ENCODE data around the gene OTUD7B.

OTUD7B gene

DNA sequence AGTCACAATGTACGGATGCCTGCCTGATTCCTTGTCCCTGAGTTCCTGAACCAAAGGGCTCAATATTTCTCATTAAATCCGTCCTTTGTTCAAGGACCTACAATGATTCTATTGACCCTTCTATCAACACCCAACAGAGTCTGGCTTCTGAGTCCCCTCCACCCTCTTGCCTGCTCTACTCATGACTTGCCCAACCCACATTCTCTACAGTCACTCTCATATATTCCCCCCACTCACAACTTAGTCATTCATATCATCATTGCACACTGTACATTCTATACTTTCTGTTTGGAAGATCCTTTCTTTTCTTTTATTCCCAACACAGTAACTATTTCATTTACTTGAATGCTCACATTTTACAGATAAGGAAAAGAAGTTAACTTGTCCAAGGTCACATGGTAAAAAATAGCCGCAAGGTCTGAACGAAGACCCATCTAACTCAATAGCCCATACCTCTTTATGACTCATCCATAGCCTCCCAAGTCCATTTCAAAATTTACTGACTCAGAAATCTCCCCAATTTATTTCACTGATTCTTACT lies 3.6 kb downstream of the OTUD7B start:
- no peak overlapping the region for H3K4me3 ChIP-seq (ENCODE audit: low read depth, low read length)
- peaks cover 5% of the 10 kb centered on the region for H3K4me1 ChIP-seq (ENCODE audit: control insufficient read depth, insufficient read depth, low read length)
- ChIA-PET CTCF (interaction anchor here (0.6 to 1.0 kb wide), 3 partner anchors 71 to 161 kb away, joined by 3 to 4 read pairs (median 4); a partner anchor contains a TSS), POLR2A (no interaction called here)
- no peaks in the 10 kb centered on the region for H3K9me3 ChIP-seq (ENCODE audit: control insufficient read depth, insufficient read depth, low read depth, low read length)
- peak; percentile 32; the same call in 1 of the 2 replicates for TF ChIP-seq EGR2 (tag by site-specific recombination; IDR thresholded peaks at IDR 0.05; ENCODE audit: low read depth)
- peak; percentile 39 for TF ChIP-seq ZFHX2 (tag by site-specific recombination; conservative IDR thresholded peaks at IDR 0.05)
- no peak for TF ChIP-seq ZNF16 (tag by site-specific recombination; IDR thresholded peaks at IDR 0.05; ENCODE audit: low read depth)
- TF ChIP-seq ZNF777 (tag by site-specific recombination; IDR thresholded peaks at IDR 0.05; ENCODE audit: borderline replicate concordance), result no peak
- H3K36me3 ChIP-seq (ENCODE audit: control insufficient read depth in 2 of 2, insufficient read depth in 1 of 2, low read length in 2 of 2), result peaks cover 0 to 31% of the 10 kb centered on the region in 2 experiments; a peak in 2 of 3 replicates
- H3K27ac ChIP-seq (ENCODE audit: extremely low read depth, low read depth, low read length), result no peak overlapping the region

DNA sequence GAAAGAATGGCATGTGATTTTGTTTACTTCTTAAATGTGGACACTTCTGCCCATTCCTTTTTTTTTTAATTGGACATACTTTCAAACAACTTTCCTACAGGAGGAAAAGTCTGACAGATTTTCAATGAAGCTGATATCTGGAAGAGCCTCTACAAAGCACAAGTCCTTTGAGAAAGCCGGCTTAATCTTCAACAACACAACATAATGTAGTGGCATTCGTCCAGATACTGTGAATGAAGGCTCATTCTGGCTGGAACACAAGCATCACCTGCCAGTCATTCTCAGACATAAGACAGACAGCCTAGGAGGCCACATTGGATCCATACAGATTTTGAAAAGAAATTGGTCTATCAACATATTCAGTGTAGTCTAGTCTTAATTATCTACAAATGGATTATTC lies 4.9 kb downstream of the OTUD7B start:
- Histone ChIP-seq H3K36me3 (ENCODE audit: control insufficient read depth in 2 of 2, insufficient read depth in 1 of 2, low read length in 2 of 2) (peaks cover 0 to 32% of the 10 kb centered on the region in 2 experiments; a peak in 2 of 3 replicates), H3K4me1 (ENCODE audit: control insufficient read depth, insufficient read depth, low read length) (peaks cover 5% of the 10 kb centered on the region), H3K27ac (ENCODE audit: extremely low read depth, low read depth, low read length) (no peak overlapping the region), H3K9me3 (ENCODE audit: control insufficient read depth, insufficient read depth, low read depth, low read length) (no peaks in the 10 kb centered on the region), H3K4me3 (ENCODE audit: low read depth, low read length) (no peak overlapping the region)
- CTCF ChIA-PET, result interaction anchor here (0.7 kb wide), 2 partner anchors 18 to 118 kb away, joined by 3 read pairs; no protein-coding TSS in a partner anchor
- POLR2A ChIA-PET, result interaction anchor here (0.7 kb wide), 1 partner anchor 24 kb away, joined by 4 read pairs; no protein-coding TSS in a partner anchor
- TF ChIP-seq ZNF660 (tag by site-specific recombination; IDR thresholded peaks at IDR 0.05), result no peak
- TF ChIP-seq ZNF324 (tag by site-specific recombination; IDR thresholded peaks at IDR 0.05), result no peak
- TF ChIP-seq ZNF664 (tag by site-specific recombination; IDR thresholded peaks at IDR 0.05), result no peak
- no peak for TF ChIP-seq KLF7 (tag by site-specific recombination; IDR thresholded peaks at IDR 0.05; ENCODE audit: borderline replicate concordance)
- TF ChIP-seq ZBTB7A (tag by site-specific recombination; IDR thresholded peaks at IDR 0.05; ENCODE audit: low read depth), result no peak

DNA sequence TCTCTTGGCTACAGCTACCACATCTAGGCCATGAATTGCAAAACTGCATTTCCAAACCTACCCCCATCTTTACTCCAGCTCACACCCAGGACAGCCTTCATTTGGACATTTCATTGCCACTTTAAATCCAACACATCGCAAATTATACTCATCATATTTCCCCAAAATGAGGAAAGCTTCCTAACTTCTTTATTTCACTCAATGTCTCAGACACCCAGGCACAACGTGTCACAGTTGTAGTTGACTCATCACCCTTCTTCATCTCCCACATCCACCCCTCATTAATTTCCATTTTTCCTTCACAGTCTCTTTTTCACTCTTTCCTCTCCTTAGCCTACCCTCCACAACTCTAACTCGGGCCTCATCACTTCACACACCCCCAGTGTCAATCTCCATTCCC lies 6.7 kb downstream of the OTUD7B start:
- no peak overlapping the region for H3K4me3 ChIP-seq (ENCODE audit: low read depth, low read length)
- no peak overlapping the region for H3K27ac ChIP-seq (ENCODE audit: extremely low read depth, low read depth, low read length)
- peak; percentile 30; the same call in 1 of the 2 replicates for TF ChIP-seq PRDM1 (tag by site-specific recombination; IDR thresholded peaks at IDR 0.05)
- TF ChIP-seq, protein P1, sequence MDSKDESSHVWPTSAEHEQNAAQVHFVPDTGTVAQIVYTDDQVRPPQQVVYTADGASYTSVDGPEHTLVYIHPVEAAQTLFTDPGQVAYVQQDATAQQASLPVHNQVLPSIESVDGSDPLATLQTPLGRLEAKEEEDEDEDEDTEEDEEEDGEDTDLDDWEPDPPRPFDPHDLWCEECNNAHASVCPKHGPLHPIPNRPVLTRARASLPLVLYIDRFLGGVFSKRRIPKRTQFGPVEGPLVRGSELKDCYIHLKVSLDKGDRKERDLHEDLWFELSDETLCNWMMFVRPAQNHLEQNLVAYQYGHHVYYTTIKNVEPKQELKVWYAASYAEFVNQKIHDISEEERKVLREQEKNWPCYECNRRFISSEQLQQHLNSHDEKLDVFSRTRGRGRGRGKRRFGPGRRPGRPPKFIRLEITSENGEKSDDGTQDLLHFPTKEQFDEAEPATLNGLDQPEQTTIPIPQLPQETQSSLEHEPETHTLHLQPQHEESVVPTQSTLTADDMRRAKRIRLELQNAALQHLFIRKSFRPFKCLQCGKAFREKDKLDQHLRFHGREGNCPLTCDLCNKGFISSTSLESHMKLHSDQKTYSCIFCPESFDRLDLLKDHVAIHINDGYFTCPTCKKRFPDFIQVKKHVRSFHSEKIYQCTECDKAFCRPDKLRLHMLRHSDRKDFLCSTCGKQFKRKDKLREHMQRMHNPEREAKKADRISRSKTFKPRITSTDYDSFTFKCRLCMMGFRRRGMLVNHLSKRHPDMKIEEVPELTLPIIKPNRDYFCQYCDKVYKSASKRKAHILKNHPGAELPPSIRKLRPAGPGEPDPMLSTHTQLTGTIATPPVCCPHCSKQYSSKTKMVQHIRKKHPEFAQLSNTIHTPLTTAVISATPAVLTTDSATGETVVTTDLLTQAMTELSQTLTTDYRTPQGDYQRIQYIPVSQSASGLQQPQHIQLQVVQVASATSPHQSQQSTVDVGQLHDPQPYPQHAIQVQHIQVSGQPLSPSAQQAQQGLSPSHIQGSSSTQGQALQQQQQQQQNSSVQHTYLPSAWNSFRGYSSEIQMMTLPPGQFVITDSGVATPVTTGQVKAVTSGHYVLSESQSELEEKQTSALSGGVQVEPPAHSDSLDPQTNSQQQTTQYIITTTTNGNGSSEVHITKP (tag by site-specific recombination; IDR thresholded peaks at IDR 0.05), result no peak
- no peak for TF ChIP-seq ZNF140 (tag by site-specific recombination; IDR thresholded peaks at IDR 0.05)
- no peak for TF ChIP-seq ZIC2 (tag by site-specific recombination; IDR thresholded peaks at IDR 0.05)
- TF ChIP-seq ZNF529 (tag by site-specific recombination; IDR thresholded peaks at IDR 0.05; ENCODE audit: insufficient replicate concordance), result no peak
- H3K36me3 ChIP-seq (ENCODE audit: control insufficient read depth in 2 of 2, insufficient read depth in 1 of 2, low read length in 2 of 2), result peaks cover 0 to 46% of the 10 kb centered on the region in 2 experiments; a peak in 2 of 3 replicates
- no peaks in the 10 kb centered on the region for H3K9me3 ChIP-seq (ENCODE audit: control insufficient read depth, insufficient read depth, low read depth, low read length)
- H3K4me1 ChIP-seq (ENCODE audit: control insufficient read depth, insufficient read depth, low read length), result peaks cover 5% of the 10 kb centered on the region
- POLR2A ChIA-PET, result no interaction called here
- CTCF ChIA-PET, result interaction anchor here (0.8 to 1.2 kb wide), 2 partner anchors 42 to 253 kb away, joined by 3 to 5 read pairs; no protein-coding TSS in a partner anchor

DNA sequence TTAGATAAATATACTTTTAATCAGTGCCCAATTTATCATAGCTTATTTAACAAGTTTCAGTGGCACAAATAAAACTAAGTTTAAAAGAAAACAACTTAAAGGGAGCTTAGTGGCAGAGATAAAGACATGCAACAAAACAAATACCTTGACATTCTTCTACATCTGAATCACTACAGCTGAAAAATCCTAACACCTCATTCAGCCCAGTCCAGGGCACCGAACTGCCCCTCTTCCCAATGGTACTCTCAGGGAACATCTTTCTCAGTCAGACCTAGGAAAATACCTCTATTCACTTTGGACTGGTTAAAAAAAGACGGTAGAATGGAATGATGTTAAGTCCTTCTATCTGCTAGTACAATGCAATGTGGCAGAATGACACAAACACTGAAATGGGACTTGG lies 8.3 kb downstream of the OTUD7B start:
- H3K9me3 ChIP-seq (ENCODE audit: control insufficient read depth, insufficient read depth, low read depth, low read length), result no peaks in the 10 kb centered on the region
- ChIA-PET POLR2A (interaction anchor here (0.8 kb wide), 1 partner anchor 16 kb away, joined by 3 read pairs; no protein-coding TSS in a partner anchor), CTCF (interaction anchor here (1.2 to 1.4 kb wide), 2 partner anchors 15 to 163 kb away, joined by 3 read pairs; no protein-coding TSS in a partner anchor)
- no peak overlapping the region for H3K4me3 ChIP-seq (ENCODE audit: low read depth, low read length)
- no peaks in the 10 kb centered on the region for H3K4me1 ChIP-seq (ENCODE audit: control insufficient read depth, insufficient read depth, low read length)
- H3K27ac ChIP-seq (ENCODE audit: extremely low read depth, low read depth, low read length), result no peak overlapping the region
- peaks cover 0 to 53% of the 10 kb centered on the region in 2 experiments; a peak in 2 of 3 replicates for H3K36me3 ChIP-seq (ENCODE audit: control insufficient read depth in 2 of 2, insufficient read depth in 1 of 2, low read length in 2 of 2)
- TF ChIP-seq, protein P2, sequence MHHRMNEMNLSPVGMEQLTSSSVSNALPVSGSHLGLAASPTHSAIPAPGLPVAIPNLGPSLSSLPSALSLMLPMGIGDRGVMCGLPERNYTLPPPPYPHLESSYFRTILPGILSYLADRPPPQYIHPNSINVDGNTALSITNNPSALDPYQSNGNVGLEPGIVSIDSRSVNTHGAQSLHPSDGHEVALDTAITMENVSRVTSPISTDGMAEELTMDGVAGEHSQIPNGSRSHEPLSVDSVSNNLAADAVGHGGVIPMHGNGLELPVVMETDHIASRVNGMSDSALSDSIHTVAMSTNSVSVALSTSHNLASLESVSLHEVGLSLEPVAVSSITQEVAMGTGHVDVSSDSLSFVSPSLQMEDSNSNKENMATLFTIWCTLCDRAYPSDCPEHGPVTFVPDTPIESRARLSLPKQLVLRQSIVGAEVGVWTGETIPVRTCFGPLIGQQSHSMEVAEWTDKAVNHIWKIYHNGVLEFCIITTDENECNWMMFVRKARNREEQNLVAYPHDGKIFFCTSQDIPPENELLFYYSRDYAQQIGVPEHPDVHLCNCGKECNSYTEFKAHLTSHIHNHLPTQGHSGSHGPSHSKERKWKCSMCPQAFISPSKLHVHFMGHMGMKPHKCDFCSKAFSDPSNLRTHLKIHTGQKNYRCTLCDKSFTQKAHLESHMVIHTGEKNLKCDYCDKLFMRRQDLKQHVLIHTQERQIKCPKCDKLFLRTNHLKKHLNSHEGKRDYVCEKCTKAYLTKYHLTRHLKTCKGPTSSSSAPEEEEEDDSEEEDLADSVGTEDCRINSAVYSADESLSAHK (tag by site-specific recombination; IDR thresholded peaks at IDR 0.05), result no peak
- TF ChIP-seq ZNF292 (tag by site-specific recombination; IDR thresholded peaks at IDR 0.05; ENCODE audit: borderline replicate concordance, low read depth) (no peak), ZNF133 (tag by site-specific recombination; IDR thresholded peaks at IDR 0.05) (no peak), ZNF560 (tag by site-specific recombination; IDR thresholded peaks at IDR 0.05; ENCODE audit: borderline replicate concordance) (no peak), ZNF530 (tag by site-specific recombination; IDR thresholded peaks at IDR 0.05; ENCODE audit: low read depth) (no peak), ZNF175 (tag by site-specific recombination; IDR thresholded peaks at IDR 0.05) (no peak), ZFHX2 (tag by site-specific recombination; conservative IDR thresholded peaks at IDR 0.05) (no peak), ZNF548 (tag by site-specific recombination; IDR thresholded peaks at IDR 0.05) (no peak)
- TF ChIP-seq, protein P3, sequence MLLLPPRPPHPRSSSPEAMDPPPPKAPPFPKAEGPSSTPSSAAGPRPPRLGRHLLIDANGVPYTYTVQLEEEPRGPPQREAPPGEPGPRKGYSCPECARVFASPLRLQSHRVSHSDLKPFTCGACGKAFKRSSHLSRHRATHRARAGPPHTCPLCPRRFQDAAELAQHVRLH (tag by site-specific recombination; IDR thresholded peaks at IDR 0.05), result no peak
